ENCODE data around the gene SAMD3. TPM values are rescaled to one million over a fixed set of nuclear protein-coding genes. Genes with fewer than 3 reads are reported as not detected.

The SAMD3 gene
- total and polyA plus RNA-seq, 11 donors = 0.06 to 4.2 (median 0.68) TPM; not detected in 4

DNA sequence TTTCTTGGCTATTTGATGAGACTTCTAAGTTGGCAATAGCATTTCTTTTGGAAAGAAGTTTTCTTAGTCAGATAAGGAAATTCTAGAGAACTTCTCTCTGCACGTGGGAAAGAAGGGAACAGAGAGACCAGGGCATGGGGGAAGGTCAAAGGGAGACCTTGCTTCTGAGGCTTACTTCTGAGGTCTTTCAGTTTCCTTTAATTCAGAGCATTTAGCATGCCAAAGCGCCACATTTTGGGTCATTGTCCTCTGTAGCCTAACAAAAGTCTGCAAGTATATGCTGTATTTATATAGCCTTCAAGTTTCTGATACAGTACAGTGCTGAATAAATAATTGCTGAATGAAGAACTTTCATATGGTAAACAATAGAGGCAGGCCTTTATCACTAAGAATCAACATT lies 95.6 kb downstream of the SAMD3 start:
- Histone ChIP-seq H3K36me3 (peaks cover 0 to under 1% (median 0%) of the 10 kb centered on the region in 9 donors), H3K27ac (no peak overlapping the region), H3K27me3 (no peaks in the 10 kb centered on the region), H3K4me1 (no peaks in the 10 kb centered on the region), H3K9me3 (no peaks in the 10 kb centered on the region), H3K4me3 (no peak overlapping the region)
- 51 to 62% (median 52%) methylated on average over 2 of the region's 2 CpGs for WGBS, 4 donors
- intact Hi-C loops (cut with DNase I) = no loop called here
- TF ChIP-seq, protein P1, sequence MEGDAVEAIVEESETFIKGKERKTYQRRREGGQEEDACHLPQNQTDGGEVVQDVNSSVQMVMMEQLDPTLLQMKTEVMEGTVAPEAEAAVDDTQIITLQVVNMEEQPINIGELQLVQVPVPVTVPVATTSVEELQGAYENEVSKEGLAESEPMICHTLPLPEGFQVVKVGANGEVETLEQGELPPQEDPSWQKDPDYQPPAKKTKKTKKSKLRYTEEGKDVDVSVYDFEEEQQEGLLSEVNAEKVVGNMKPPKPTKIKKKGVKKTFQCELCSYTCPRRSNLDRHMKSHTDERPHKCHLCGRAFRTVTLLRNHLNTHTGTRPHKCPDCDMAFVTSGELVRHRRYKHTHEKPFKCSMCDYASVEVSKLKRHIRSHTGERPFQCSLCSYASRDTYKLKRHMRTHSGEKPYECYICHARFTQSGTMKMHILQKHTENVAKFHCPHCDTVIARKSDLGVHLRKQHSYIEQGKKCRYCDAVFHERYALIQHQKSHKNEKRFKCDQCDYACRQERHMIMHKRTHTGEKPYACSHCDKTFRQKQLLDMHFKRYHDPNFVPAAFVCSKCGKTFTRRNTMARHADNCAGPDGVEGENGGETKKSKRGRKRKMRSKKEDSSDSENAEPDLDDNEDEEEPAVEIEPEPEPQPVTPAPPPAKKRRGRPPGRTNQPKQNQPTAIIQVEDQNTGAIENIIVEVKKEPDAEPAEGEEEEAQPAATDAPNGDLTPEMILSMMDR (IDR thresholded peaks at IDR 0.05) = no peak
- TF ChIP-seq POLR2A (IDR thresholded peaks at IDR 0.05) = no peak
- DNase-seq (no peak), ATAC-seq (no peak)

DNA sequence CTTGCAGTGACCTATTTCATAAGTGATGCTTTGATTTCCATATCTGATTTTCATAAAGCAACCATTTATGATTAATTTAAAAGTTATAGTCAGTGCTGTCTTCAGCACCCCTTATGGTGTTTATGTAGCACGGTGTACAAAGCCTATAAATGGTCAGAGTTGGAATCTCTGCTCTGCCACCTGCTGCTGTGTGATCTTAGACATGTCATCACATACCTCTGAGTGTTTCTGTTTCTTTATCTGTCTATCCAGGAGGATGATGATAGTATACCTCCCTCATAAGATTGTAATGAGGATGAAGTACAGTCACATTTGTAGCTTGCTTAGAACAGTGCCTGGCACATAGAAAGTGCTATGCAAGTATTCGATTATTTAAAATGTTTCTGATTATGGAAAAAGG lies 100.5 kb downstream of the SAMD3 start:
- Histone ChIP-seq H3K9me3 (no peaks in the 10 kb centered on the region), H3K36me3 (peaks cover 0 to 6% (median 0%) of the 10 kb centered on the region in 9 donors), H3K4me3 (no peak overlapping the region), H3K27ac (no peak overlapping the region), H3K27me3 (no peaks in the 10 kb centered on the region), H3K4me1 (no peaks in the 10 kb centered on the region)
- ATAC-seq (no peak), DNase-seq (no peak)
- no peak for TF ChIP-seq POLR2A (IDR thresholded peaks at IDR 0.05)
- TF ChIP-seq, protein P1 (IDR thresholded peaks at IDR 0.05) = no peak
- WGBS, 4 donors = 69 to 85% (median 74%) methylated on average over 2 of the region's 2 CpGs
- intact Hi-C loops (cut with DNase I) = no loop called here

- Histone ChIP-seq H3K9me3 (no peaks in the 10 kb centered on the region), H3K27me3 (no peaks in the 10 kb centered on the region), H3K27ac (no peak overlapping the region), H3K4me1 (no peaks in the 10 kb centered on the region), H3K4me3 (no peak overlapping the region), H3K36me3 (peaks cover 0 to 6% (median 0%) of the 10 kb centered on the region in 9 donors)
- TF ChIP-seq POLR2A (IDR thresholded peaks at IDR 0.05) = no peak
- TF ChIP-seq, protein P1 (IDR thresholded peaks at IDR 0.05) = no peak
- intact Hi-C loops (cut with DNase I) = no loop called here
- ATAC-seq = no peak
- no peak for DNase-seq
Observed at GRCh38 chr6:130120731-130121130, 102.0 kb downstream of the SAMD3 start.

DNA sequence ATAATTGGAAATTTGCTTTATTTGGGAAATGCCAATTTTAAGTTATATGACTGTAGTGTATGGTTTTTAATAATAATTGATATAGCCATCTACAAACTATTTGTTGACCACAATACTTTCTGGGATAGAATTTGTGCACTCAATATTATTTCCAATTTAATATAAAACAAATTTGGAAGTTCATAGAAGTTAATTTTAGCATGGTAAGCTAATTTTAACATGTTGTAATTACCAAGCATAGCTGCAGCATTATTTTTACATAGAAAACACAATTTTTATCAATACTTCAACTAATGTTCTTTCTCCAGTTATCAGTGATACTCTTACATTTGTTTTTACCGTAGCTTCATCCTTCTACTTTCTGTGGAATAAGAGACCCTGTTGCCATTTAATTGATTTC lies 103.5 kb downstream of the SAMD3 start:
- 94 to 98% (median 96%) methylated on average over 1 of the region's 1 CpG for WGBS, 4 donors
- no peak for ATAC-seq

More for the DNA sequence above, 103.5 kb downstream of the SAMD3 start:
- peaks cover 0 to 6% (median 0%) of the 10 kb centered on the region in 9 donors for H3K36me3 ChIP-seq
- no peak for DNase-seq
- intact Hi-C loops (cut with DNase I) = no loop called here
- H3K4me1 ChIP-seq = no peaks in the 10 kb centered on the region
- H3K9me3 ChIP-seq = no peaks in the 10 kb centered on the region
- H3K4me3 ChIP-seq = no peak overlapping the region
- H3K27me3 ChIP-seq = no peaks in the 10 kb centered on the region
- TF ChIP-seq, protein P1 (IDR thresholded peaks at IDR 0.05) = no peak
- TF ChIP-seq POLR2A (IDR thresholded peaks at IDR 0.05) = no peak
- H3K27ac ChIP-seq = no peak overlapping the region

Measured in heart left ventricle (tissue), 16 donors.